Measurements from ENCODE around the gene SSTR4.
"Not testable (repeated sequence)": the region's sequence is repeated elsewhere in the genome, so short reads cannot be mapped to it uniquely, and the experiment has no call there.

SSTR4 gene

DNA sequence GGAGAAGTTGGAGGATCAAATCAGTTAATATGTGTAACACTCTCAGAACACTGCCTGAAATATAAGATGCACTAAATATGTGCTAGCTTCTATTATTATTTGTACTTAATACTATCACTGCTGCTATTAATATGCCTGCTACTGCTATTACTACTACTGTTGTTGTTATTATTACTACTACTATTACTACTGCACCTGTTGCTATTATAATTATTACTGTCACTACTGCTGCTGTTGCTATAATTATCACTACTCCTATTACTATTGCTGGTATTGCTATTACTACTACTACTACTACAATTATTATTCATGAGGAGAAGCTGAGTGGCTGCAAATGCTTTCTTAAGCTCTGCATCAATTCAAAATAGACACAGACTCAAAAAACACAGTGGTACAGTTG lies 16.7 kb upstream of the SSTR4 start:
- DNase-seq (ENCODE audit: low spot score): no peak

DNA sequence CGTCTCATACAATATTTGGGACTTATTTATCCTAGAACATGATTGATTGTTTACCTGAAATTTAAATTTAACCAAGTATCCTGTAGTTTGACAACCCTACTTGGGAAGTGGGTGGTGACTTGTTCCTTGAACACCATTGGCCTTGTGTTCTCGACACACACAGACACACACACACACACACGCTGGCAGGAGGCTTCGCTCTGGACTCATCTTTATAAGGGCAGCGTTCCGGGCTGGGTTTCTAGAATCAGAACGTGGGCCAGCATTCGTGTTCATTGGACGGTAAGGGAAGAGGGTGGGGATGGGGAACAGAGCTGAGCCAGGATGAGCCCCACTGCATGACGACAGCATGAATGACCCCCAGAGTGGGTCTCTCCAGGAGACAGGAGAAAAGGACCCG lies 16.2 kb upstream of the SSTR4 start:
- DNase-seq (ENCODE audit: low spot score): no peak

DNA sequence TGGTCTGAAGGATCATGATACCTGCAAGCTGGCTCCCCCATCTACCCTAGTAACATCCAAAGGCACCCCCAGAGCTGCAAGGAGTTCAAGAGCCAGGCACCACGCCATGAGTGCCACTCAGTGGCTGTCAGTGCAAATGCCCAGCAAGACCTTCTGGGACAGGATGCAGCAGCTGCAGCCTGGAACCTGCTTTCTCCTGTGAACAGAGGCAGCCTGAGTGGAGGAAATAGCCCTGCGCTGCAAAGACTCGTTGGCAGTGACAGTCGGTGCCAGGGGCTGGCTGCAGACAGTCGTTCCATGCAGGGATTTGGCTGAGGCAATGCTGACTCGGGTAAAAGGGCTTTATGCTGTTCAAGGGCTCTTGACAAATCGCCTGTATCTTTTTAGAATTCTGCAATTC lies 15.7 kb upstream of the SSTR4 start:
- peak; percentile 38 for DNase-seq (ENCODE audit: low spot score)

DNA sequence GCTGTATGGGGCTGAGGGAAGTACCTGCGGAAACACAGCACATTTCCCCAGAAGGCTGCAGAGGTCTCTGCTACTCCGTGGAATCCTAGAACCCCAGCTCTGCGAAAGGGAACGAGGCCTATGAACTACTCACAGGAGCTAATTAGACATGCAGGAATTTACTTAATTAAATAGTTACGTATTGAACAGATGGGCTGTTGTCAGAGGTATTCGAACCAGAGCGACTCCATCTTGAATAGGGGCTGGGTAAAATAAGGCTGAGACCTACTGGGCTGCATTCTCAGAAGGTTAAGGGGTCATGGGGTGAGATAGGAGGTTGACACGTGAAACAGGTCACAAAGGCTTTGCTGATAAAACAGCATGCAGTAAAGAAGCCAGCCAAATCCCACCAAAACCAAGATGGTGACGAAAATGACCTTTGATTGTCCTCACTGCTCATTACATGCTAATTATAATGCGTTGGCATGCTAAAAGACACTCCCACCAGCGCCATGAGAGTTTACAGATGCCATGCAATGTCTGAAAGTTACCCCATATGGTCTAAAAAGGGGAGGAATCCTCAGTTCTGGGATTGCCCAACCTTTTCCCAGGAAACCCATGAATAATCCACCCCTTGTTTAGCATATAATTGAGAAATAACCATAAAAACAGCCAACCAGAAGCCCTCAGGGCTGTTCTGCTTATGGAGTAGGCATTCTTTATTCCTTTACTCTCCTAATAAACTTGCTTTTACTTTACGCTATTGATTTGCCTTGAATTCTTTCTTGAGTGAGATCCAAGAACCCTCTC lies 14.7 kb upstream of the SSTR4 start:
- no peak for DNase-seq (ENCODE audit: low spot score)

DNA sequence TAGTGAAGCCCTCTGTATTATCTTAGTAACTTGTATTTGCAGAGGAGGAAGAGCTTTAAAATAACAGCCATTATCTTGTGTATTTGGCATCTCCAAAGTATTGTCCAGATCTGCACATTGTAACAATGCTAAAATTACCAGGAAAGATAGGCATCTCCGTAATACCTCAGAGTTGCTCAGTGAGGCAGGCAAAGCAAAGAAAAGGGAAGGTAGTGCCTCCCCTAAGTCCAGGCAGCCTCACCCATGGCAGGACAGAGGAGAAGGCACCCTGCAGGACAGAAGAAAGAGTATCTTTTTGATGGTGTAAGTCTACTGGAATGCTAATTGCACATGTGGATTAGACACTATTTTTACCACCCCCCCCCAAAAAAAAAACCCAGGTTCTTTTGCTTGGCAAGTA lies 13.6 kb upstream of the SSTR4 start:
- DNase-seq (ENCODE audit: low spot score): no peak

DNA sequence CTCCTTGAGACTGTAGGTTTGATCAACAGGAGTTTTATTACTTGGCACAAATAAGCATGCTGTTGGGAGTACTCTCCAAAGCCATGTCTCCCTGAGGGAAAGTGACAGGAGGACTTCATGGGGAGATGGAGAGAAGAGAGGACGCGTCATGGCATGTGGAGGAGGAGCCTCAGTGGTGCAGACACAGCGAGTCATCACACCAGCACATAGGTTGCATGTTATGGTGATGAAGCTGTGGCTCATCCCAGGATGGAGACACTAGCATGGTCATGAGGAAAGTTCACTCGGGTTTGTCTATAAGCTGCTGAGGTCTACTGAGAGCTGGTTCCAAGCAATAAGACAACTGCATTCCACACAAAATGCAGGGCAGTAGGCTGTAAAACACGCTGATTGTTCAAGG lies 13.2 kb upstream of the SSTR4 start:
- no peak for DNase-seq (ENCODE audit: low spot score)

DNA sequence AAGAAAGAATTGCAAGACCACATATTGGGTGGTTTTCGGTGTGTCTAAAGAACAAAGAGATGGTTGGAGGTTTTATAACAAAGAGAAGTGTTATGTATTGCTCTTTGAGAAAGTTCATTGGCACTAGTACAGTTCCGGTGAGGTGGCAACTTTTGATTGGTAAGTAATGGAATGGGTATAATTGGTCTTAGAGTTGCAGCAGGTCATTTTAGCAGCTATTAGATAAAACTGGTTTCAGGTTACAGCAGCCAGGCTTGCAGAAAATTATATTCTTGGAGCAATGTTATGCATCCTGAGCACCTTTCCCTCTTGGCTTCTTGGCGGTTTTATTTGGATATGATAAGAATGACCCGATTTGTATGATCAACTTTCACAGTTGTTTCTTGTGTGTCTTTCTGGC lies 12.3 kb upstream of the SSTR4 start:
- no peak for DNase-seq (ENCODE audit: low spot score)

DNA sequence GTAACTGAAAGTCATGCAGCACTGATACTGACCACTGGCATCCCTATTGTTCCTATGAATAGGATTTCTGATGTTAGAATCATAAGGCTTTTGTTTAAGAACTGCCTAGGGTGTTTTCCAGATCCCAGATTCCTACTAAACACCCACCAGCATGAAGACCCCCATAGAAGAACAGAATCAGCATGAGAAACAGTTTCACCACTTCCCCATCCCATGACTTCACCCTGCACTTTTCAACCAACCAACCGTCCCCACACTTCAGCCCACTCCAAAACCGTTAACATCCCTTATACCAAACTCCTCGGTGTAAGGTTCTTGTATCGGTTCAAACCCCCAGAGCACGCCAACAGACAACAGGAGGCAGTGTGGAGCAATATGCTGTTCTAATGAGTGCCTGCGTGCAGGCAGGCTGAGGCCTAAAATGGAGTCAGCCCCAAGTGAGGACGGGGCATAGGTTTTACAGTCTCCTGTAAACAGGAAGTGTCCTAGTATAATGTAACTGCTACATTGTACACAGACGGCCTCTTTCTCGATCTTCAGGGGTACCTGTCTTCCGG lies 11.4 kb upstream of the SSTR4 start:
- DNase-seq (ENCODE audit: low spot score): no peak

DNA sequence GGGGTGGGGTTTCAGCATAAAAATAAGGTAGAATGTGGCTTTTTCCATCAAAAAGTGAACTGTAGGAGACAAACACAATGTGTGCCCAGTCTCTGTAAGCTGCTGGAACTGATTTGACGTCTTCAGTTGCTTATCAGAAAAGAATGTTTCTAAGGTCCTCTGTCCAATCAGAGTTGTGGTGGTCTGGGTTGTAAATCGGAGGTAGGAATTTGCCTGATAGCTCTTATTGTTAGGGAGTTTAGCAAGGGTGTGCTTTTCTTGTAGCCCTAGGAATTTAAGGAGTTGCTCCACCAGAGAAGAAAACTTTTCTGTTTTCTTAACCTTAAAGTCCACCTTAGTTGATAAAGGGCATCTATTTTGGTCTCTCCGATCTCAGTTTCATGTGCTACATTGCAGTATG lies 10.4 kb upstream of the SSTR4 start:
- DNase-seq (ENCODE audit: low spot score): no peak

DNA sequence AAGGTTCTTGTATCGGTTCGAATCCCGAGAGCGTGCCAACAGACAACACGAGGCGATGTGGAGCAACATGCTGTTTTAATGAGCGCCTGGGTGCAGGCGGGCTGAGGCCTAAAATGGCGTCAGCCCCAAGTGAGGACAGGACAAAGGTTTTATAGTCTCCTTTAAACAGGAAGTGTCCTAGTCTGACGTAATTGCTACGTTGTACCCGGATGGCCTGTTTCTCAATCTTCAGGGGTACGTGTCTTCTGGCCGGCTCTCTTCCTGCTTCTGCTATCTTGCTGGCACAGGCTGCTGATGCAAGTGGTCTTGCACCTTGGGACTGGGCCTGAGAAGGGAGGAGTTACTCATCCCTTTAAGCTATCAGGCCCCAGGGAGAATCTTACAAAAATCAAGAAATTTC lies 9.6 kb upstream of the SSTR4 start:
- not testable (repeated sequence) for DNase-seq (ENCODE audit: low spot score)

DNA sequence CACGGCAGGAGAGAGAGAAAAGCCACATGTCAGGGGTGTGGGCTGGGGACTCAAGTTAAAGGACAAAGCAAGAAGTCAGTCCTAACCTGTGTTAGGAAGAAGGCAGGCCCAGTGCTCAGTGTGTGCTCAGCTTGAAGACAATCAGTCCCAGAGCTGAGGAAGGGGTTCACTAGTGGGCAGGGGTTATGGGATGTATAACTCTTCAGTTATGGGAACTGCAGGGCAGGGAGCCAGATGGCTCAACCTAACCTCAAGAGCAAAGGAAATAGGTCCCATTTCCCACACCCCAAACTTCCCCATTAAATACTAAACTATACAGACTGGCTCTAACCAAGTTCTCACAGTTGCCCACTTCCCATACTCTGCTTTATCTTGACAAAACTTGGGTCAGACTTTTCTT lies 7.4 kb upstream of the SSTR4 start:
- no peak for DNase-seq (ENCODE audit: low spot score)

DNA sequence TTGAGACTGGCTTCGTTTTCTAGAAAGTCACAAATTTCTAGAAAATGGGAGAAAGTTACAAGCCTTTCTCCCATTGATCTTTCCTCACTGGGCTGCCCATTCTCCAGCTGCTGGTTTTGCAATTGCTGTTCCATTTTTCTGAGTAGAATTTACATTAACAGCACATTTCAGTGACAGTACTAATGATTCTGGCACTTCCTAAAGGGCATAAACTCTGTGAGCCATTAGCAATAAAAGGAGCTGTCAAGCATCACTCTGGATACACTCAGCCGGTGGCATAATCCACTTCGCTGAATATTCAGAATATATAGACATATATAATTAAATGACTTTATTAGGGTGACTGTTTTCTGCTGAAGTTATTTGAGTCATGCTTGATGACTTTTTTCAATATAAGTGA lies 6.7 kb upstream of the SSTR4 start:
- DNase-seq (ENCODE audit: low spot score): no peak

DNA sequence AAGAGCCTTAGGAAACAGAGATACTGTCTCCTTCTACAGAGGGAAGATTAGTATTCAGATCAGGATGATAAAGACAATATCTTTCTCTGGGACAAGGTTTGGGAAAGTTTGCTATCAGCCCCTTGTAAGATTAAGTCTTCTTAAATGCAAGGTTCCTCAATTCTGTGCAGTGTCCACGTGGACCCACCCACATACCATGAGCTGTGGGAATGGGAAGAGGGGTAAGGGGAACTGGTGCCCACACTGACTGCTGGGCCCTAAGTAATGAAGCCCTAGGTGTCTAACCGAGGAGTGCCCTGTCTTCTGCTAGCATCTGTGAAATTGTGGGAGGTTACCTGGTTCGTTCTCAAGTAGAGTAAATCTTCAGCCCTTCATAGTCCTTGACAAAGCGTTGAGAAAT lies 5.8 kb upstream of the SSTR4 start:
- DNase-seq (ENCODE audit: low spot score): no peak

DNA sequence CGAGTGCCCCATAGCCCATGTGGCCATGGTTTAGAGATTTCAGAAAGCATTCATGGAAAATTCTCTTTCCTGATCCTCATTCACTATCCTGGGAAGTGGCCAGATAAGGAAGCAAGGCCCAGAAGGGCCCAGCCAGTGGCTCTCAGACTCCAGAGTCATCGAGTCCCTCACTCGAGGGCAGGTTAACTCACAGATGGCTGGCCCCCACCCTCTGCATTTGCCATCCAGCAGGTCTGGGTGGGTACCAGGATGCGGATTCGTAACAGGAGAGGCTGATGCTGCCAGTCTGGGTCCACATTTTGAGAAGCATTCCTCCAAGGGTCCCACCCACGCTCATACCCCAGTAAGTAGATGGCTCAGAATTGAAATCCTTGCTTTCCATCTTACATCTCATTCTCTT lies 3.8 kb upstream of the SSTR4 start:
- no peak for DNase-seq (ENCODE audit: low spot score)

DNA sequence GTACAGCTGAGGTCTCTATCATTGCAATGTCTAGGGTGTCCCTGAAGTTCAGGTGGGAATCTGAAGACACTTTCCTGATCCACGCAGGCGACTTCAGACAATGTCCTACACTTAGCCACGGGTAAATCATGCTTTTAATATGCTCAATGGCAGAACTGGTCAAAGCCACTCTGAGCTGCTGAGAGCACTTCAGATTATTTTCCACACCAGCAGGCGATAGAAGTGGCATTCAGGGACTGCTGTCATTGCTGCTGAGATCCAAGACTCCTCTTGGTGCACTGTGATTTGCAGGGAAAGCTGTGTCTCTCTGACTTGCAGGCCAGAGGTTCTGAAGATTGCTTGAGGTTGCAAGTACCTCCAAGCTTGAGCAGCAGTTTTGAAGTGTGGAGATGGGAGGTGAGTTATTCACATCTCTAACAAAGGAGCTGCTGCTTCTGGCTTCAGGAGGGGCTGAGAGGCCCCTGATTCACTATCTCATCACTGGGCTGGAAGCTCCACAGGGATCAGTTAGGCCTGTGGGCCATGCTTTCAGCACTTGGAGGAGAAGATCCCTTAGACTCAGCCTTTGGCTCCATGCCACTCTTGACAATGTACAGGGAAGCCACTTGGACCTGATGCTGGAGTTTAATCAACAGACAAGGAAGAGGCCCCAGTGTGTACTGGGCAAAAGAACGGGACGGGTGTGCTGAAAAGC lies 2.9 kb upstream of the SSTR4 start:
- no peak for DNase-seq (ENCODE audit: low spot score)

DNA sequence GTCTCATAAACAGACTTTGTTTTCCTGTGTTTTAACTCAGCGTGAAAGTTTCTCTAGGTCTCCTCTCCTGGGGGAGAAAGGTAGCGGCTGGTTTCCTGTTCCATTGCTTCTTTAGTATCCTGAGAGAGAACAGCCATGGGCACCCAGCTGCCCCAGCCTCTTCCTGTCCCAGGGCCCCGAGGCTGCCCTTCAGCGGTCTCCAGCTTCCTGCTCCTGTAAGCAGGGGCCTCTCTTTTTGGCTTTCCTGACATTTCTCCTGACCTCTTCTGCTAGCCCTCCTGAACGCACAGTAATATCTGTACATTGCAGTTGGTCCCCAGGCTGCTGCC lies 2.4 kb upstream of the SSTR4 start:
- no peak for DNase-seq (ENCODE audit: low spot score)

DNA sequence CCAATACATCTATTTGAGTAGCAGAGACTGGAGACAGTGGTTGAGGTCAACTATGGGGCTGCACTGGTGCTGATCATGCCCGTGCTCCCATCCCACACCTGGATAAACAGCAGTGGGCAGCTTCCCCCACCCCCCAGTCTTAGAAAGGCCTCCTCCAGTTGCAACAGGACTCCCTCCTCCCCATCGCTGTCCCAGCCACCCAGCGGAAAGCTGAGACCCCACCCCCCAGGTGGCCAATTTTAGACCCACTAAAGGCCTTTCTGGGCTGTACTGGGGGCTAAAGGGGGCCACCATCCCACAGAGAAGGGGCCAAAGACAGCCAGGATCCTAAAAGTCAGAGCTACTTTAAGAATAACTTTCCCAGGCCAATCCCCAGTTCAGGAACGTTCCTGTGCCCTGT lies 1.2 kb upstream of the SSTR4 start:
- no peak for DNase-seq (ENCODE audit: low spot score)

DNA sequence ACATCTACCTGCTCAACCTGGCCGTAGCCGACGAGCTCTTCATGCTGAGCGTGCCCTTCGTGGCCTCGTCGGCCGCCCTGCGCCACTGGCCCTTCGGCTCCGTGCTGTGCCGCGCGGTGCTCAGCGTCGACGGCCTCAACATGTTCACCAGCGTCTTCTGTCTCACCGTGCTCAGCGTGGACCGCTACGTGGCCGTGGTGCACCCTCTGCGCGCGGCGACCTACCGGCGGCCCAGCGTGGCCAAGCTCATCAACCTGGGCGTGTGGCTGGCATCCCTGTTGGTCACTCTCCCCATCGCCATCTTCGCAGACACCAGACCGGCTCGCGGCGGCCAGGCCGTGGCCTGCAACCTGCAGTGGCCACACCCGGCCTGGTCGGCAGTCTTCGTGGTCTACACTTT lies 619 bp downstream of the SSTR4 start:
- no peak for DNase-seq (ENCODE audit: low spot score)

DNA sequence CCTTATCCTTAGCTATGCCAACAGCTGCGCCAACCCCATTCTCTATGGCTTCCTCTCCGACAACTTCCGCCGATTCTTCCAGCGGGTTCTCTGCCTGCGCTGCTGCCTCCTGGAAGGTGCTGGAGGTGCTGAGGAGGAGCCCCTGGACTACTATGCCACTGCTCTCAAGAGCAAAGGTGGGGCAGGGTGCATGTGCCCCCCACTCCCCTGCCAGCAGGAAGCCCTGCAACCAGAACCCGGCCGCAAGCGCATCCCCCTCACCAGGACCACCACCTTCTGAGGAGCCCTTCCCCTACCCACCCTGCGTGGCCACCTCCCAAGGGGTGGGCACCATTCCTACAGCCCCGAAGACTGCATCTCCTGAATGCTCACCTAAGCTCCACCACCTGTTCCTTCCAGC lies 1.3 kb downstream of the SSTR4 start:
- DNase-seq (ENCODE audit: low spot score): no peak

DNA sequence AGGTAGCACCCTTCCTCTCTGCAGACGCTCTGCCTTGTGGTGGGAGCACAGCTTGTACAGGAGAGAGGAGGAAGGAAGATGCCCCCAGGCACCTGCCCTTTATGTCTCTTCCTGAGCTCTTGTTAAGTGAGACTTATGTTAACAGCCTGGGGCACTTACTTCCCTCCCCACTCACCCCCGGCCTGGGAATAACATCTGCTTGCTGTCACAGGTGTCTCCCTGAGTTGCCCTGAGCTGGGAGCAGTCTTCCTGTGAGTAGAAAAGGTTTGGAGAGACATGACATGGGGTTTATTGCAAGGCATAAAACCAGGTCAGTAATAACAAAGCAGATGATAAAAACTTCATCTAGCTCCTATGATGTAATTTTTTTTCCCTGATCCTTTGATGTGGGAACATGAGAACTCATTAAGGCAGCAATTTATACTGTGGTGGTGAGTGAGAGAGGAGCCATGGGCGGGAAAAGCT lies 1.9 kb downstream of the SSTR4 start:
- no peak for DNase-seq (ENCODE audit: low spot score)

DNA sequence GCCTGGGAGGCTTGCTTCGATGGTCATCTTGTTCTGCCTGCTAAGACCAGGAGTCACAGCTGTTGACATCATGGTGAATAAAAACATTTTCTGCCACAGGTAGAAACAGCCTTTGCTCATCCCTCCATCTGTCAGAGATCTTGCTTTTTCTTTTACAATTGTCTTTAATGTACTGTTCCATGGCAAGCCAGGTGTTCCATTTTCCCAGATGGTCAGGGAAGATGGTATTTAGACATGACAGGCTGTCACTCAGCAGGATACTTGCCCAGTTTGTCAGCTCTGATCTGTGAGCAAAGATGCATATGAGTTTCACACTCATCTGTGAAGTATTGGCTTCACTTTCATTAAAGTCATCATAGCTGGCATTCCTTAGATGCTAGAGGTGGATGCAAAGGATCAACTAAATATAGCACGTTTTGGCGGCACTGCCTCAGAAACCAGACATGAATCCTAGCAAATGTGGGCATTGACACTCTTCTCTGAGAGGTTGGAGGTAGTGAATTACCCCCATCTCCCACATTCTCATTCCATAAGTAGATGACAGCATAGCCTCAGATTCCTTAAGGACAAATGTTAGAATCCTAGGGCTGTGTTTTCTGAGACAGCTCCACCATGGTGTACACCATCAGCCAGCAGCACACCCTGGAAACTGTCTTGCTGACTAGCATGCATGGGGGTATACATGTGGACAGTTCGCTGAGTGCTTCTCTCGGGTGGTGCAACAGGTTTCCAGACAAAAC lies 4.2 kb downstream of the SSTR4 start:
- DNase-seq (ENCODE audit: low spot score): no peak

DNA sequence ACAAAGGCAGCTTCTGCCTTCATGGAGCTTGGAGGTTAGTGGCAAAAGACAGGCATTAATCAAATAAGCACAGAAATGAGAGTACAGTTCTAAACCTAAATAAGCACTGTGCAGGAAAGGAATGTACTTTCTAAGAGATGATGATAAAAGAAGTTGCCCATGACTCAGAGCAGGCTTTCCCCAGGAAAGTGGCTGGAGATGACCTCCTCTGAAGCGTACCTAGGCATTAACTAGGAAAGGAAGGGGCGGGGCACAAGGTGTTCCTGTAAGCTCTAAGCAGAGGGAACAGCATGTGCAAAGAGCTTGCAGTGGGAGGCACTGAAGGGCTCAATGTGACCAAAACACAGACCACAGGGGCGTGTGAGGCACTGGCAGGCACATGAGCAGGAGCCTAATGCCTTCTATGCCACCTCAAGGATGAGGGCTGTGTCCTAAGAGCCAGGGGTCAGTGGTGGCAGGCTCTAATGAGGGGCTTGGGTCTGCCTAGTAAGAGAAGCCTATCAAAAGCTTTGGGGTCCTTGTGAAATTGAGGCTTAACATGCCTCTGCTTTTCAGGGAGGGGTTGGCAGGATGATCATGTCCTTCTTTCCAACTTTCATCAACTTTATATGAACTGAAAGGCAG lies 4.9 kb downstream of the SSTR4 start:
- no peak for DNase-seq (ENCODE audit: low spot score)

DNA sequence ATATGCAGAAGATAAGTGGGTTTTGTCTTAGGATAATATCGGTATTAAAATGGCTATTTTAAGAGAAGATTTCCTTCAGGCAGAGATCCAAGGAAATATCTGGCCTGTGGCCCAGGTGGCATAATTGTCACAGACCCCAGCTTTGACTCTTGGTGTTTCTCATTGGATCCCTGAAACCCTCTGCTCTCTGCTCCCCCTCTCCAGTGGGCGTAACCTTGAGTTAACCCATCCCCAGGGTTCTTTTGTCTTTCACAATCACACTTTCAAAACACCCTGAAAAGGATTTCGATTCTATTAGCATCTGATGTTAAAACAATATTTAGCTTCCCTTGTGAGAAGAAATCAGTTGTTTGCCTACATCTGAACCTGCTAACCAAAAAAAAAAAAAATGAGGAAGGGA lies 7.2 kb downstream of the SSTR4 start:
- DNase-seq (ENCODE audit: low spot score): no peak
